ENCODE data around the gene UBR1.
"Not testable (repeated sequence)": the region's sequence is repeated elsewhere in the genome, so short reads cannot be mapped to it uniquely, and the experiment has no call there.

DNA sequence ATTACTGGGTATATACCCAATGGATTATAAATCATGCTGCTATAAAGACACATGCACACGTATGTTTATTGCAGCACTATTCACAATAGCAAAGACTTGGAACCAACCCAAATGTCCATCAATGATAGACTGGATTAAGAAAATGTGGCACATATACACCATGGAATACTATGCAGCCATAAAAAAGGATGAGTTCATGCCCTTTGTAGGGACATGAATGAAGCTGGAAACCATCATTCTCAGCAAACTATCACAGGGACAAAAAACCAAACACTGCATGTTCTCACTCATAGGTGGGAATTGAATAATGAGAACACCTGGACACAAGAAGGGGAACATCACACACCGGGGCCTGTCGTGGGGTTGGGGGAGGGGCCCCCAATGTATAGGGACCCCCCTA, 64.8 kb downstream of the UBR1 start:
- TF ChIP-seq POLR2A (IDR thresholded peaks at IDR 0.05); EP300 (IDR thresholded peaks at IDR 0.05; ENCODE audit: low read depth): not testable (repeated sequence)
- TF ChIP-seq, protein P1, sequence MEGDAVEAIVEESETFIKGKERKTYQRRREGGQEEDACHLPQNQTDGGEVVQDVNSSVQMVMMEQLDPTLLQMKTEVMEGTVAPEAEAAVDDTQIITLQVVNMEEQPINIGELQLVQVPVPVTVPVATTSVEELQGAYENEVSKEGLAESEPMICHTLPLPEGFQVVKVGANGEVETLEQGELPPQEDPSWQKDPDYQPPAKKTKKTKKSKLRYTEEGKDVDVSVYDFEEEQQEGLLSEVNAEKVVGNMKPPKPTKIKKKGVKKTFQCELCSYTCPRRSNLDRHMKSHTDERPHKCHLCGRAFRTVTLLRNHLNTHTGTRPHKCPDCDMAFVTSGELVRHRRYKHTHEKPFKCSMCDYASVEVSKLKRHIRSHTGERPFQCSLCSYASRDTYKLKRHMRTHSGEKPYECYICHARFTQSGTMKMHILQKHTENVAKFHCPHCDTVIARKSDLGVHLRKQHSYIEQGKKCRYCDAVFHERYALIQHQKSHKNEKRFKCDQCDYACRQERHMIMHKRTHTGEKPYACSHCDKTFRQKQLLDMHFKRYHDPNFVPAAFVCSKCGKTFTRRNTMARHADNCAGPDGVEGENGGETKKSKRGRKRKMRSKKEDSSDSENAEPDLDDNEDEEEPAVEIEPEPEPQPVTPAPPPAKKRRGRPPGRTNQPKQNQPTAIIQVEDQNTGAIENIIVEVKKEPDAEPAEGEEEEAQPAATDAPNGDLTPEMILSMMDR (IDR thresholded peaks at IDR 0.05), result not testable (repeated sequence)

All from transverse colon (tissue), 3 donors.